Left ventricle myocardium inferior (tissue), 1 donor: Measurements from ENCODE around the gene IFNA4. TPM values are rescaled to one million over a fixed set of nuclear protein-coding genes. Genes with fewer than 3 reads are reported as not detected.
"Not testable (repeated sequence)": the region's sequence is repeated elsewhere in the genome, so short reads cannot be mapped to it uniquely, and the experiment has no call there.

ENCODE experiments used
- DNase-seq: peaks from one replicate; pipeline ENCODE4 v3.0.0-alpha.2; 2020
- H3K27ac ChIP-seq: fragments of 200-600 bp; replicated peaks from 2 replicates; pipeline ENCODE4 v1.8.0; 2021
- H3K27me3 ChIP-seq: fragments of 200-600 bp; 2 replicates; pipeline ENCODE4 v1.8.0; 2021; ENCODE audit warnings: low read depth
- H3K36me3 ChIP-seq: fragments of 200-600 bp; 2 replicates; pipeline ENCODE4 v1.8.0; 2021
- H3K4me1 ChIP-seq: fragments of 200-600 bp; 2 replicates; pipeline ENCODE4 v1.8.0; 2021
- H3K4me3 ChIP-seq: fragments of 200-600 bp; 2 replicates; pipeline ENCODE4 v1.8.0; 2021; ENCODE audit warnings: mild to moderate bottlenecking, moderate library complexity
- H3K9me3 ChIP-seq: fragments of 200-600 bp; replicated peaks from 2 replicates; pipeline ENCODE4 v1.8.0; 2021
- CTCF ChIP-seq: fragments of 200-600 bp; IDR thresholded peaks from 2 replicates; pipeline ENCODE4 v1.8.0; 2021; ENCODE audit warnings: antibody characterized with exemption, mild to moderate bottlenecking, borderline replicate concordance
- intact Hi-C: fragments of 100-400 bp; cut with micrococcal nuclease; formaldehyde crosslinking; loops from one replicate; pipeline ENCODE4 v1.11.0; 2022
- long read RNA-seq: library from polyadenylated mRNA; unstranded; transcript quantifications from one replicate; pipeline ENCODE4 v2.0.0, GENCODE V29; 2021
- total RNA-seq: library from RNA; stranded (reverse); fragmentation: NEBNext Ultra II Directional; extraction: Animal tissue kit (Norgen Biotek cat#: 25700); gene quantifications from one replicate; pipeline ENCODE4 v1.2.1, GENCODE V29; 2021
- donor health status: DM: no; HTN: yes; CAD: no; lungs with severe emphysema.

IFNA4 gene
- not detected for total RNA-seq
- long read RNA-seq = 0 reads

- H3K4me3 ChIP-seq, H3K9me3 ChIP-seq, H3K27me3 ChIP-seq, intact Hi-C loops, DNase-seq, H3K27ac ChIP-seq, H3K4me1 ChIP-seq, H3K36me3 ChIP-seq: not testable (repeated sequence)
Measured at GRCh38 chr9:21187487-21187886, at the start of gene IFNA4. Gene IFNA4 (minus strand): TSS chr9:21187587. CDS start chr9:21187531, 56 bp downstream.

- H3K4me3 ChIP-seq, H3K9me3 ChIP-seq, DNase-seq, H3K36me3 ChIP-seq, H3K27ac ChIP-seq, intact Hi-C loops, H3K4me1 ChIP-seq: not testable (repeated sequence)
- H3K27me3 ChIP-seq = peaks cover 17% of the 10 kb centered on the region
Measured at GRCh38 chr9:21236360-21236714, 49.0 kb upstream of the IFNA4 start.

- peaks cover 12% of the 10 kb centered on the region for H3K27me3 ChIP-seq
- H3K9me3 ChIP-seq, H3K4me3 ChIP-seq, H3K27ac ChIP-seq, H3K4me1 ChIP-seq, H3K36me3 ChIP-seq, DNase-seq, intact Hi-C loops: not testable (repeated sequence)
- peak; percentile 55 for TF ChIP-seq CTCF
Measured at GRCh38 chr9:21235468-21236359, 48.3 kb upstream of the IFNA4 start.

DNA sequence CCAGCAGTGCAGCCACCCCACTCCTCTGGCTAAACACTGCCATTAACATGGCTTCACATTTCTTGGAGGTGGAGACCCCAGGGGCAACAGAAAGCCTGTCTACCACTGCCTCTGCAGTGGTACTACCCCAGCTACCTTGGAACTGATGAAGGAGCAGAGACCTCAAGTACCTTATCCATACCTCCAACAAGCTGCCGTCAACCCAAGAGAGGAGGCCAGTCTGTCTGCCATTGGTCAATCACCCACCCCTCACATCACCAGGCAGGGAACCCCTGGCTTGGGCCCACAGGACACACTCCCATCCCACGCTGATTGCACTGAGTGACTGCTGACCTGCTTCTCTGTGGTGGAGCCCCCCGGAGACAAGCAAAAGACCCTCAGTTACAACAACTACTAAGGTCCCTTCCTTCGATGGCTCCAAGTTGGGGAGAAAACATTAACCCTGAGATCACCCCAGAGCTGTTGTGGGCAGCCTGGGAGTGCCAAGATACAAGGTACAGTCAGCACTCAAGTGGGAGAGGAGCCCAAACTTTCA lies 46.8 kb upstream of the IFNA4 start:
- no peaks in the 10 kb centered on the region for H3K9me3 ChIP-seq
- no peak for DNase-seq

DNA sequence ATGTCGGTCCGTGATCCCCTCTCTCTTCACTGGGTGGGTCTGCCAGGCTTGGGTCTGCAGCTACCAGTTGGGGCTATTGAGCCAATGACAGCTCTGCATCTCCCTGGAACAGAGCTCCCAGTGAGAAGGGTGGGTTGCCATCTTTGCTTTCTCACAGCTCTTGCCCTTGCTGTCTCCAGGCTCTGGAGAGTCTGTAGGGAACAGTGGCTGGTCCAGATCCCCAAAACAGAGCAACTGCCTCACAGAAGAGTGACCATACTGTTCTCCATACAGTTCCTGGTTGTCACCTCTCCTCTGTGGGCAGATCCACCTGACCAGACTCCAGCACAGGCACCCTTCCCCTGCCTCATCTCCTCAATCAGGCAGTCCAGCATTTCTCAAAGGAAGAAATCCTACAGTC lies 45.9 kb upstream of the IFNA4 start:
- TF ChIP-seq CTCF = no peak
- Histone ChIP-seq H3K27me3 (no peaks in the 10 kb centered on the region), H3K27ac (no peak overlapping the region), H3K4me1 (no peaks in the 10 kb centered on the region), H3K9me3 (no peaks in the 10 kb centered on the region), H3K4me3 (no peak overlapping the region), H3K36me3 (no peaks in the 10 kb centered on the region)
- intact Hi-C loops = no loop called here
- DNase-seq = no peak

More for the DNA sequence above, 46.8 kb upstream of the IFNA4 start:
- intact Hi-C loops = no loop called here
- H3K36me3 ChIP-seq = no peaks in the 10 kb centered on the region
- H3K4me1 ChIP-seq = no peaks in the 10 kb centered on the region
- no peak overlapping the region for H3K27ac ChIP-seq
- no peak overlapping the region for H3K4me3 ChIP-seq
- no peak for TF ChIP-seq CTCF
- H3K27me3 ChIP-seq = no peaks in the 10 kb centered on the region

DNA sequence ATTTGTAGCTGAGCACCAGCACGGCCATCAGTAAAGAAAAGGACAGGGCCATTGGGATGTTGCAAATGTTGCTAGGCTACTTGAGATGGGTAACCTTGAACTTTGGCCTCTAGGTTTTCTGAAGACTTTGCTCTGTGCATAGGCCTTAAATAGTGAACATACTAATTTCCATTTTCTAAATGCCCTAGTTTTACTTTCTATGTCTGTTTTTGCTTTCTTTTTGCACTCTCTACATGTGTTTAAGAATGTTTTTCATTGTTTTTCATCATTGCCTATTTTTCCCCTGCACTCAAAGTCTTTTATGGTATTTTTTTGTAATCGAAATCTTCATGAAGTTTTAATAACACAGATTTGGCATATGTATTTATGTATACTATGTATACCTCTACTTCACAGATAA lies 40.7 kb upstream of the IFNA4 start, which contains the start of gene IFNA17:
IFNA17 (minus strand) TSS at position 101 of the 400 bp plus-strand sequence; CDS start at position 52, 49 bp downstream.
- TF ChIP-seq CTCF = no peak
- no peak for DNase-seq
- Histone ChIP-seq H3K27me3 (no peaks in the 10 kb centered on the region), H3K27ac (no peak within 1 kb of the TSS), H3K9me3 (no peaks in the 10 kb centered on the region), H3K36me3 (no peaks in the 10 kb centered on the region), H3K4me3 (no peak within 1 kb of the TSS), H3K4me1 (no peaks in the 10 kb centered on the region)
- intact Hi-C loops = no loop called here

- H3K4me1 ChIP-seq, intact Hi-C loops, DNase-seq, H3K36me3 ChIP-seq, H3K27ac ChIP-seq, H3K4me3 ChIP-seq, H3K9me3 ChIP-seq: not testable (repeated sequence)
- H3K27me3 ChIP-seq = peaks cover 17% of the 10 kb centered on the region
Measured at GRCh38 chr9:21217211-21217610, 29.8 kb upstream of the IFNA4 start, which contains the start of gene IFNA16. Gene IFNA16 (minus strand): TSS chr9:21217311. CDS start chr9:21217305, 6 bp downstream.

DNA sequence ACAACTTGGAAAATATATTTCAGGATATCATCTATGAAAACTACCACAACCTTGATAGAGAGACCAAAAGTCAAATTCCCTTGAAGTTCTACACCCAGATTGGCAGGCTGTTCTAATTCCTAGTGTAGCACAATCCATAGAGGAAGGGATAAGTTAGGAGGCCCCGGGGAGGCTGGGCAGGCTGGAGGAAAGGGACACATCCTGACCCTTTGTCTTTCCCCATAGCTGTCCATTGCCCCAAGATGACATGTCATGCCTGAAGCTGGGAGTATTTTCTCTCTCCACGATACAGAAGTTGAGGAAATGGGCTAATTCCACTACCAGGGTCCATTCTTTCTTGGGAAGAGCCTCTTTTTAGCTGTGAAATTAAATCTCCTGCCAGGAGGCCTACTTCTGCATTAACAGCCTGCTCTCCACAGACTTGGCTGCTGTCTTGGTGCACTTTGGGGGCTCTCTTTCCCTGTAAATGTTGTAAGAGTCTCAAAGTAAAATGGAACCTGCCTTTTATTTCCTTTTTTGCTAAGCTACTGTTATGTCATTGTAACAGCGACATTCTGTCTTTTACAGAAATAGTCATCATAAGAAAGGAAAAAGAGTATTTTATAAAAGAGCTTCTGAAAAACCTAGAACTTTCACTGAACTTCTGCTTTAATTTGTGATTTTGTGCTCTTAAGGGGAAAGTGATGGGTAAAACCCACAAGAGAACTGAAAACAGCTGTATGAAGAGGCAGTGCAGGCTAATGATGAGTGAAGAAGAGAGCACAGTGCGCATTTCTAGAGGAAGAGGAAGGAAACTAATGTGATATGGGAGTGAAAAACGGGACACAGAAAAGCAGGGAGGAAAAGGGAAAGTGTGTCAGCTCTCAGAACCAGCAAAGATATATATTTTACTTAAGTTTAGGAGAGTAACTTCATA lies 26.3 kb upstream of the IFNA4 start:
- intact Hi-C loops, H3K9me3 ChIP-seq, DNase-seq, H3K27ac ChIP-seq, H3K36me3 ChIP-seq, H3K4me3 ChIP-seq, H3K4me1 ChIP-seq: not testable (repeated sequence)
- H3K27me3 ChIP-seq = peaks cover 17% of the 10 kb centered on the region

DNA sequence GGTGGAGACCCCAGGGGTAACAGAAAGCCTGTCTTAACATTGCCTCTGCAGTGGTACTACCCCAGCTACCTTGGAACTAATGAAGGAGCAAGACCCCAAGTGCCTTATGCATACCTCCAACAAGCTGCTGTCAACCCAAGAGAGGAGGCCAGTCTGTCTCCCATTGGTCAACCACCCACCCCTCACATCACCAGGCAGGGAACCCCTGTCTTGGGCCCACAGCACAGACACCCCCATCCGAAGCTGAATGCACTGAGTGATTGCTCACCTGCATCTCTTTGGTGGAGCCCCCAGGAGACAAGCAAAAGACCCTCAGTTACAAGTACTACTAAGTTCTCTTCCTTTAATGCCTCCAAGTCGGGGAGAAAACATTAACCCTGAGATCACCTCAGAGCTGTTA lies 24.8 kb upstream of the IFNA4 start:
- intact Hi-C loops, DNase-seq, H3K4me3 ChIP-seq: not testable (repeated sequence)

More for the DNA sequence above, 24.8 kb upstream of the IFNA4 start:
- H3K4me1 ChIP-seq, H3K9me3 ChIP-seq, H3K27ac ChIP-seq, H3K36me3 ChIP-seq: not testable (repeated sequence)
- H3K27me3 ChIP-seq = peaks cover 11% of the 10 kb centered on the region
